ENCODE results near the gene BHLHE40. TPM values are rescaled to one million over a fixed set of nuclear protein-coding genes. Genes with fewer than 3 reads are reported as not detected.

Gene BHLHE40
- total and polyA plus RNA-seq, 7 experiments from 2014 or later, result 0.82 to 383 (median 4.3) TPM

GRCh38 chr3:5023777-5024346 lies 44.6 kb downstream of the BHLHE40 start:
- no peaks in the 10 kb centered on the region for H3K36me3 ChIP-seq (ENCODE audit: control insufficient read depth in 2 of 3, insufficient read depth in 3 of 3, low read length in 3 of 3)
- intact Hi-C loops (cut with micrococcal nuclease), result loop anchor here in 1 of 2 donors (5.0 kb wide), 2 partner anchors 117 to 168 kb away; no protein-coding TSS in a partner anchor
- H3K9me3 Mint-ChIP-seq, result no peaks in the 10 kb centered on the region
- POLR2A ChIA-PET, result no interaction called here
- no peak overlapping the region for H3K4me3 ChIP-seq (ENCODE audit: low read length)
- H3K4me1 Mint-ChIP-seq, result peaks cover 8 to 63% (median 20%) of the 10 kb centered on the region in 7 donors
- H3K4me1 ChIP-seq (ENCODE audit: control insufficient read depth in 2 of 2, insufficient read depth in 2 of 2, low read length in 2 of 2), result peaks cover 16 to 21% of the 10 kb centered on the region in 2 donors
- CTCF ChIA-PET, result interaction anchor here (1.7 to 5.6 kb wide), 2 partner anchors 44 to 312 kb away, joined by 6 to 35 read pairs; no protein-coding TSS in a partner anchor
- H3K27me3 ChIP-seq (ENCODE audit: control insufficient read depth in 2 of 2, insufficient read depth in 2 of 2, low read length in 2 of 2), result no peaks in the 10 kb centered on the region
- no peaks in the 10 kb centered on the region for H3K27me3 Mint-ChIP-seq
- no peak overlapping the region for H3K4me3 Mint-ChIP-seq
- peak overlapping the region in 3 of 9 donors; percentile 1 to 37 (median 15) for H3K27ac Mint-ChIP-seq
- no peak overlapping the region for H3K27ac ChIP-seq (ENCODE audit: low read depth, low read length)
- H3K9me3 ChIP-seq (ENCODE audit: control insufficient read depth in 2 of 3, low read length in 3 of 3), result no peaks in the 10 kb centered on the region
- ATAC-seq, result no peak
- DNase-seq, result no peak
- no peaks in the 10 kb centered on the region for H3K36me3 Mint-ChIP-seq

GRCh38 chr3:5026046-5026362 lies 46.8 kb downstream of the BHLHE40 start:
- Mint-ChIP-seq H3K9me3 (no peaks in the 10 kb centered on the region), H3K36me3 (no peaks in the 10 kb centered on the region), H3K27me3 (no peaks in the 10 kb centered on the region), H3K4me1 (peaks cover 0 to 55% (median 10%) of the 10 kb centered on the region in 7 donors), H3K4me3 (peak overlapping the region in 9 of 10 donors; percentile 41 to 84 (median 53)), H3K27ac (peak overlapping the region in 1 of 9 donors; percentile 86)
- no peak overlapping the region for H3K4me3 ChIP-seq (ENCODE audit: low read length)
- H3K36me3 ChIP-seq (ENCODE audit: control insufficient read depth in 2 of 3, insufficient read depth in 3 of 3, low read length in 3 of 3), result no peaks in the 10 kb centered on the region
- DNase-seq, result no peak
- CTCF ChIA-PET, result interaction anchor here (1.0 to 5.6 kb wide), 2 partner anchors 204 to 314 kb away, joined by 7 to 35 read pairs; no protein-coding TSS in a partner anchor
- no peak for ATAC-seq
- H3K9me3 ChIP-seq (ENCODE audit: control insufficient read depth in 2 of 3, low read length in 3 of 3), result no peaks in the 10 kb centered on the region
- H3K27me3 ChIP-seq (ENCODE audit: control insufficient read depth in 2 of 2, insufficient read depth in 2 of 2, low read length in 2 of 2), result no peaks in the 10 kb centered on the region
- no peak overlapping the region for H3K27ac ChIP-seq (ENCODE audit: low read depth, low read length)
- H3K4me1 ChIP-seq (ENCODE audit: control insufficient read depth in 2 of 2, insufficient read depth in 2 of 2, low read length in 2 of 2), result peaks cover 3 to 6% of the 10 kb centered on the region in 2 donors
- intact Hi-C loops (cut with micrococcal nuclease), result loop anchor here (1.0 to 2.0 kb wide), 6 partner anchors 31 to 315 kb away; partner anchors contain the start of gene BHLHE40 (in 1 of the 2)
- POLR2A ChIA-PET, result interaction anchor here (0.6 to 1.2 kb wide), 2 partner anchors 47 to 61 kb away, joined by 3 read pairs; partner anchors contain the start of gene BHLHE40

GRCh38 chr3:5029715-5030114 lies 50.5 kb downstream of the BHLHE40 start:
- peaks cover 0 to 42% (median 9%) of the 10 kb centered on the region in 7 donors for H3K4me1 Mint-ChIP-seq
- Histone ChIP-seq H3K27me3 (ENCODE audit: control insufficient read depth in 2 of 2, insufficient read depth in 2 of 2, low read length in 2 of 2) (no peaks in the 10 kb centered on the region), H3K9me3 (ENCODE audit: control insufficient read depth in 2 of 3, low read length in 3 of 3) (no peaks in the 10 kb centered on the region), H3K27ac (ENCODE audit: low read depth, low read length) (no peak overlapping the region), H3K36me3 (ENCODE audit: control insufficient read depth in 2 of 3, insufficient read depth in 3 of 3, low read length in 3 of 3) (no peaks in the 10 kb centered on the region), H3K4me1 (ENCODE audit: control insufficient read depth in 2 of 2, insufficient read depth in 2 of 2, low read length in 2 of 2) (peaks cover 3 to 6% of the 10 kb centered on the region in 2 donors), H3K4me3 (ENCODE audit: low read length) (no peak overlapping the region)
- H3K27ac Mint-ChIP-seq, result peak overlapping the region in 3 of 9 donors; percentile 11 to 57 (median 23)
- H3K4me3 Mint-ChIP-seq, result no peak overlapping the region
- intact Hi-C loops (cut with micrococcal nuclease), result no loop called here
- no peak for ATAC-seq
- no peak for DNase-seq
- H3K9me3 Mint-ChIP-seq, result no peaks in the 10 kb centered on the region
- CTCF ChIA-PET, result no interaction called here
- H3K36me3 Mint-ChIP-seq, result no peaks in the 10 kb centered on the region
- POLR2A ChIA-PET, result no interaction called here
- H3K27me3 Mint-ChIP-seq, result peaks cover 0 to 3% (median 0%) of the 10 kb centered on the region in 5 donors

DNA sequence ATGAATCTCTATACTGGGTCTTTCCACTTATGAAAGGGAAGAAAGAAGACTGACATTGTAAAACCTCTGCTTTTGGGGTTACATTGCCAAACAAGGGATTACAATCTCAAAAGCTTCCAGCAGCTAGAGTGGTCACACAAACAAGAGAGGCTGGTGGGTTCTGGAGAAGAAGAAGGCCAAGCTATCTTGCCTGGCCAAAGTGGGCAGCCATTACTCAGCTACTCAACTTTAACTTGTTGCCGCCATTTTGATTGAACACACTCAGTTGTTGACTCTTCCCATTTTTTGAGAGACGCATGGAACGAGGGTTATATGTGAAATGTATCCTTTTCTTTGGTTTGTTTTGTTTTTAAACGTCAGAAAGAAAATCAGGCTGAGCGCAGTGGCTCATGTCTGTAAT lies 50.9 kb downstream of the BHLHE40 start:
- Histone ChIP-seq H3K9me3 (ENCODE audit: control insufficient read depth in 2 of 3, low read length in 3 of 3) (no peaks in the 10 kb centered on the region), H3K36me3 (ENCODE audit: control insufficient read depth in 2 of 3, insufficient read depth in 3 of 3, low read length in 3 of 3) (no peaks in the 10 kb centered on the region), H3K27me3 (ENCODE audit: control insufficient read depth in 2 of 2, insufficient read depth in 2 of 2, low read length in 2 of 2) (no peaks in the 10 kb centered on the region), H3K27ac (ENCODE audit: low read depth, low read length) (no peak overlapping the region), H3K4me1 (ENCODE audit: control insufficient read depth in 2 of 2, insufficient read depth in 2 of 2, low read length in 2 of 2) (peaks cover 3 to 6% of the 10 kb centered on the region in 2 donors), H3K4me3 (ENCODE audit: low read length) (no peak overlapping the region)
- Mint-ChIP-seq H3K27ac (no peak overlapping the region), H3K9me3 (no peaks in the 10 kb centered on the region), H3K4me1 (peaks cover 0 to 46% (median 9%) of the 10 kb centered on the region in 7 donors), H3K4me3 (no peak overlapping the region), H3K27me3 (peaks cover 0 to 3% (median 0%) of the 10 kb centered on the region in 5 donors), H3K36me3 (no peaks in the 10 kb centered on the region)
- ATAC-seq, result no peak
- ChIA-PET POLR2A (no interaction called here), CTCF (no interaction called here)
- no peak for DNase-seq
- intact Hi-C loops (cut with micrococcal nuclease), result no loop called here

DNA sequence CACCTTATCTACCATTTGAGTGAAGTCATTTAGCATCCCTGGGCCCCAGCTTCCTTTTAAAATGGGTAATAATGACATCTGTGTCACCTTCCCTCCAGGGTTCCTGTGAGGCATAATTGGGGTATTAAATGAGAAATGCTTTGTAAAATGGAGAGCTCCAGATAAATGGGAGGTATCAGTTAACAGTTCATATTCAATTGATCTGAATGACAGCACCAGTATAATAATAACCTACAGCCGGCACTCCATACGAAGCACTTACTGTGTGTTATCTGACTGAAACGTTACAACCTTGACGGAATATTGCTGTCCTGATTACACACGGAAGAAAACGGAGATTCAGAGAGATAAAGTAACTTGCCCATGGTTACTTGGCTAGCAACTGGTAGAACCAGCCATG lies 53.6 kb downstream of the BHLHE40 start:
- no peak overlapping the region for H3K4me3 Mint-ChIP-seq
- ChIA-PET POLR2A (no interaction called here), CTCF (no interaction called here)
- no peak for ATAC-seq
- no peaks in the 10 kb centered on the region for H3K9me3 ChIP-seq (ENCODE audit: control insufficient read depth in 2 of 3, low read length in 3 of 3)
- no peaks in the 10 kb centered on the region for H3K36me3 Mint-ChIP-seq
- intact Hi-C loops (cut with micrococcal nuclease), result no loop called here
- no peak overlapping the region for H3K4me3 ChIP-seq (ENCODE audit: low read length)
- no peak overlapping the region for H3K27ac Mint-ChIP-seq
- DNase-seq, result no peak
- no peak overlapping the region for H3K27ac ChIP-seq (ENCODE audit: low read depth, low read length)
- no peaks in the 10 kb centered on the region for H3K36me3 ChIP-seq (ENCODE audit: control insufficient read depth in 2 of 3, insufficient read depth in 3 of 3, low read length in 3 of 3)
- H3K4me1 Mint-ChIP-seq, result peaks cover 2 to 46% (median 5%) of the 10 kb centered on the region in 7 donors
- H3K9me3 Mint-ChIP-seq, result no peaks in the 10 kb centered on the region
- peaks cover 0 to 3% (median 0%) of the 10 kb centered on the region in 5 donors for H3K27me3 Mint-ChIP-seq
- no peaks in the 10 kb centered on the region for H3K27me3 ChIP-seq (ENCODE audit: control insufficient read depth in 2 of 2, insufficient read depth in 2 of 2, low read length in 2 of 2)
- no peaks in the 10 kb centered on the region for H3K4me1 ChIP-seq (ENCODE audit: control insufficient read depth in 2 of 2, insufficient read depth in 2 of 2, low read length in 2 of 2)

Other genes with a start within 250 kb of the BHLHE40 start
- gene ARL8B, start 142.9 kb downstream of the BHLHE40 start, total RNA-seq, result 10 to 100 TPM; 43.7 to 61.6 (median 48.4) TPM
- 10 to 100 TPM; 43.7 to 66.1 TPM for gene ARL8B, start 142.9 kb downstream of the BHLHE40 start, polyA plus RNA-seq
- 100 to 1,000 TPM in 4 of 5 experiments, 10 to 100 TPM in 1; 97.3 to 138 (median 126) TPM for gene EDEM1, start 208.3 kb downstream of the BHLHE40 start, total RNA-seq
- gene EDEM1, start 208.3 kb downstream of the BHLHE40 start, polyA plus RNA-seq, result 10 to 100 TPM; 41.9 to 50.1 TPM